Stimulated activated CD4-positive, alpha-beta T cell treated with anti-CD3 and anti-CD28 coated beads, Interleukin-15, amount 100 ng/mL, for 48 hours (primary cell): ENCODE data around the gene PCSK6.
"Not testable (repeated sequence)": the region's sequence is repeated elsewhere in the genome, so short reads cannot be mapped to it uniquely, and the experiment has no call there.

Source experiments
- DNase-seq, 2 donors: peaks; one replicate each; pipeline ENCODE4 v3.0.0-alpha.2; 2020; ENCODE audit warnings: low read depth in 2 of 2

The PCSK6 gene

GRCh38 chr15:101402883-101403282, 86.6 kb downstream of the PCSK6 start:
- DNase-seq = not testable (repeated sequence)

- no peak for DNase-seq
Measured at GRCh38 chr15:101401286-101401685, 88.2 kb downstream of the PCSK6 start.

GRCh38 chr15:101399431-101399830, 90.1 kb downstream of the PCSK6 start:
- DNase-seq = no peak

GRCh38 chr15:101398247-101398646, 91.3 kb downstream of the PCSK6 start:
- DNase-seq = no peak

GRCh38 chr15:101397521-101398003, 91.9 kb downstream of the PCSK6 start:
- no peak for DNase-seq

- DNase-seq = no peak
Measured at GRCh38 chr15:101396484-101397261, 92.8 kb downstream of the PCSK6 start.

- no peak for DNase-seq
Measured at GRCh38 chr15:101394654-101395053, 94.9 kb downstream of the PCSK6 start.

- DNase-seq = no peak
Measured at GRCh38 chr15:101394056-101394630, 95.4 kb downstream of the PCSK6 start.

- no peak for DNase-seq
Measured at GRCh38 chr15:101393172-101393571, 96.3 kb downstream of the PCSK6 start.

- DNase-seq = no peak
Measured at GRCh38 chr15:101391981-101392640, 97.4 kb downstream of the PCSK6 start.

GRCh38 chr15:101391431-101391830, 98.1 kb downstream of the PCSK6 start:
- no peak for DNase-seq

GRCh38 chr15:101390462-101390861, 99.0 kb downstream of the PCSK6 start:
- no peak for DNase-seq

- no peak for DNase-seq
Measured at GRCh38 chr15:101390060-101390459, 99.4 kb downstream of the PCSK6 start.

- DNase-seq = no peak
Measured at GRCh38 chr15:101389362-101389761, 100.1 kb downstream of the PCSK6 start.

- no peak for DNase-seq
Measured at GRCh38 chr15:101388046-101388445, 101.5 kb downstream of the PCSK6 start.

GRCh38 chr15:101387574-101387973, 101.9 kb downstream of the PCSK6 start:
- no peak for DNase-seq

GRCh38 chr15:101386967-101387366, 102.5 kb downstream of the PCSK6 start:
- no peak for DNase-seq

GRCh38 chr15:101386006-101386405, 103.5 kb downstream of the PCSK6 start:
- no peak for DNase-seq

GRCh38 chr15:101384276-101384675, 105.2 kb downstream of the PCSK6 start:
- no peak for DNase-seq

GRCh38 chr15:101382544-101382943, 107.0 kb downstream of the PCSK6 start:
- no peak for DNase-seq

GRCh38 chr15:101381671-101382212, 107.8 kb downstream of the PCSK6 start:
- no peak for DNase-seq

- DNase-seq = no peak
Measured at GRCh38 chr15:101380146-101380545, 109.4 kb downstream of the PCSK6 start.

GRCh38 chr15:101379647-101380046, 109.9 kb downstream of the PCSK6 start:
- no peak for DNase-seq
